ENCODE results near the gene C14orf132. TPM values are rescaled to one million over a fixed set of nuclear protein-coding genes. Genes with fewer than 3 reads are reported as not detected.
A peak's percentile ranks its signal among the peaks of the same experiment; 100 is the strongest.

C14orf132 gene
- total and polyA plus RNA-seq, 10 of the 15 experiments (the other 5 are each of a cell fraction or from before 2014, with no cell fraction given), result under 0.01 to 1.2 (median 0.03) TPM; not detected in 2

DNA sequence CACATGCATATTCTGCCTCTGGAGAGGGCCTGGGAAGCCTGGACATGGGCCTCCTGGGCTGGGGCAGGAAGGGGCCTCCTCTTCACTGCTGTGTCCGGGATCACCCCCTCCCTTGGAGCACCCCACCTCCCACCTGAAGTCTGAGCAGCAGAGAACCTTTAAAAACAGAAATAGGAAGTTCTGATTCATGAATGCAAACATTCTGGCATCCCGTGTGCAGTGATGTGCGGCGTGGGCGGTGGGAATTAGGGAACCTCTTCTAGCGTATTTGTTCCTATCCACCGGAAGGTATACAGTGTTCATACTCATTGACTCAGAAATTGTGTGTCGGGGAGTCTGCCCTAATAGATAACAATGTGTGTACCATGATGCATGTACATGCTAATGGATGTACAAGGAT, 46.2 kb downstream of the C14orf132 start:
- ATAC-seq (no peak), DNase-seq (ENCODE audit: low read depth, low spot score) (no peak), FAIRE-seq (no peak)
- in situ Hi-C loops (cut with MboI) (no loop called here), intact Hi-C loops (cut with micrococcal nuclease; ENCODE audit: unreplicated experiment) (no loop called here)
- Histone ChIP-seq H3K9me3 (replicated peaks; ENCODE audit: control insufficient read depth, insufficient read depth, low read length) (no peaks in the 10 kb centered on the region), H2AFZ (ENCODE audit: control insufficient read depth, low read depth, low read length) (no peak overlapping the region), H3K79me2 (ENCODE audit: control insufficient read depth, insufficient read depth, low read length) (no peaks in the 10 kb centered on the region), H3K4me2 (ENCODE audit: control insufficient read depth, insufficient read depth) (no peak overlapping the region), H3K4me1 (ENCODE audit: control insufficient read depth, insufficient read depth, low read length) (no peaks in the 10 kb centered on the region), H3K9ac (ENCODE audit: control insufficient read depth, insufficient read depth, low read length) (no peak overlapping the region), H3K36me3 (ENCODE audit: control insufficient read depth in 2 of 2, insufficient read depth in 2 of 2, low read length in 1 of 2) (no peaks in the 10 kb centered on the region), H3K27ac (ENCODE audit: control insufficient read depth, insufficient read depth) (no peak overlapping the region), H3K4me3 (no peak overlapping the region), H3K27me3 (replicated peaks in 1 of 2; ENCODE audit: control insufficient read depth in 2 of 2, insufficient read depth in 2 of 2, low read length in 1 of 2) (peaks cover 0 to 11% of the 10 kb centered on the region in 2 experiments; a peak in 2 of 4 replicates), H4K20me1 (ENCODE audit: control insufficient read depth, insufficient read depth) (no peaks in the 10 kb centered on the region)
- CTCF ChIA-PET, result no interaction called here
- BruUV-seq (replicated peaks), result no TSS peak
- SMC1A ChIA-PET (ENCODE audit: uncharacterized antibody, unreplicated experiment), result no interaction called here
- 2% methylated on average over 8 of the region's 8 CpGs for WGBS (ENCODE audit: insufficient coverage, insufficient replicate concordance, low lambda C conversion rate, missing lambda C conversion rate)
- RAD21 ChIA-PET (ENCODE audit: unreplicated experiment), result no interaction called here
- 0 out of 2 replicates have a peak, but pooled peaks have one; percentile 13 for TF ChIP-seq IKZF1 (conservative IDR thresholded peaks at IDR 0.05)
- TF ChIP-seq, protein P1, sequence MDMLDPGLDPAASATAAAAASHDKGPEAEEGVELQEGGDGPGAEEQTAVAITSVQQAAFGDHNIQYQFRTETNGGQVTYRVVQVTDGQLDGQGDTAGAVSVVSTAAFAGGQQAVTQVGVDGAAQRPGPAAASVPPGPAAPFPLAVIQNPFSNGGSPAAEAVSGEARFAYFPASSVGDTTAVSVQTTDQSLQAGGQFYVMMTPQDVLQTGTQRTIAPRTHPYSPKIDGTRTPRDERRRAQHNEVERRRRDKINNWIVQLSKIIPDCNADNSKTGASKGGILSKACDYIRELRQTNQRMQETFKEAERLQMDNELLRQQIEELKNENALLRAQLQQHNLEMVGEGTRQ (IDR thresholded peaks at IDR 0.05; ENCODE audit: borderline replicate concordance, low read depth, low read length), result no peak
- POLR2A ChIA-PET, result no interaction called here

DNA sequence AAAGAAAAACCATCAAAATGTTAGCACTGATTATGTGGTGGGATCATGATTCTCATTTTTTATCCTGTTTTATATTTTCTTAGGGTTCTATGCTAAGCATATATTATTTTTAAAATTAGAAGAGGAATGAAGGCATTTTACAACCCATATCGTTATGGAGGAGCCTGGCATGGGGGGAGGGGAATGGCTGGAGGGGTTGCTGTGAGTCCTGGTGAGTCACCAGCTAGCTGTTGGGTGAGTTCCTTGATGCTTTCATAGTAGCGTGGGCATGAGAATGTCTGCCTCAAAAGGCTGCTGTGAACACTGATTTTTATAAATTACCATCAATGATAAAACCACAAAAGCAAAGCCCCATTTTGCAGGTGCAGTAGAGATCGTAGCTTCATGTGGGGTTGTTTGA, 46.9 kb downstream of the C14orf132 start:
- no TSS peak for BruUV-seq (replicated peaks)
- no peak for ATAC-seq
- ChIA-PET POLR2A (no interaction called here), CTCF (interaction anchor here (0.6 to 1.5 kb wide), 2 partner anchors 8 to 244 kb away, joined by 3 to 4 read pairs; no protein-coding TSS in a partner anchor), SMC1A (ENCODE audit: uncharacterized antibody, unreplicated experiment) (interaction anchor here (2.4 kb wide), 1 partner anchor 13 kb away, joined by 9 read pairs; no protein-coding TSS in a partner anchor), RAD21 (ENCODE audit: unreplicated experiment) (no interaction called here)
- Histone ChIP-seq H3K79me2 (ENCODE audit: control insufficient read depth, insufficient read depth, low read length) (no peaks in the 10 kb centered on the region), H4K20me1 (ENCODE audit: control insufficient read depth, insufficient read depth) (no peaks in the 10 kb centered on the region), H3K36me3 (ENCODE audit: control insufficient read depth in 2 of 2, insufficient read depth in 2 of 2, low read length in 1 of 2) (no peaks in the 10 kb centered on the region), H2AFZ (ENCODE audit: control insufficient read depth, low read depth, low read length) (no peak overlapping the region), H3K27ac (ENCODE audit: control insufficient read depth, insufficient read depth) (no peak overlapping the region), H3K9ac (ENCODE audit: control insufficient read depth, insufficient read depth, low read length) (no peak overlapping the region), H3K9me3 (replicated peaks; ENCODE audit: control insufficient read depth, insufficient read depth, low read length) (no peaks in the 10 kb centered on the region), H3K27me3 (replicated peaks in 1 of 2; ENCODE audit: control insufficient read depth in 2 of 2, insufficient read depth in 2 of 2, low read length in 1 of 2) (peaks cover 0 to 11% of the 10 kb centered on the region in 2 experiments; a peak in 2 of 4 replicates), H3K4me2 (ENCODE audit: control insufficient read depth, insufficient read depth) (no peak overlapping the region), H3K4me1 (ENCODE audit: control insufficient read depth, insufficient read depth, low read length) (no peaks in the 10 kb centered on the region), H3K4me3 (no peak overlapping the region)
- intact Hi-C loops (cut with micrococcal nuclease; ENCODE audit: unreplicated experiment), result no loop called here
- WGBS (ENCODE audit: insufficient coverage, insufficient replicate concordance, low lambda C conversion rate, missing lambda C conversion rate), result 12% methylated on average over 3 of the region's 3 CpGs
- DNase-seq (ENCODE audit: low read depth, low spot score), result no peak
- TF ChIP-seq EZH2 (IDR thresholded peaks at IDR 0.05; ENCODE audit: borderline replicate concordance, control insufficient read depth, low read depth, low read length) (no peak), KLF5 (IDR thresholded peaks at IDR 0.05; ENCODE audit: partially characterized antibody) (no peak), TBL1XR1 (IDR thresholded peaks at IDR 0.05; ENCODE audit: low read depth, low read length) (no peak)
- TF ChIP-seq, protein P2, sequence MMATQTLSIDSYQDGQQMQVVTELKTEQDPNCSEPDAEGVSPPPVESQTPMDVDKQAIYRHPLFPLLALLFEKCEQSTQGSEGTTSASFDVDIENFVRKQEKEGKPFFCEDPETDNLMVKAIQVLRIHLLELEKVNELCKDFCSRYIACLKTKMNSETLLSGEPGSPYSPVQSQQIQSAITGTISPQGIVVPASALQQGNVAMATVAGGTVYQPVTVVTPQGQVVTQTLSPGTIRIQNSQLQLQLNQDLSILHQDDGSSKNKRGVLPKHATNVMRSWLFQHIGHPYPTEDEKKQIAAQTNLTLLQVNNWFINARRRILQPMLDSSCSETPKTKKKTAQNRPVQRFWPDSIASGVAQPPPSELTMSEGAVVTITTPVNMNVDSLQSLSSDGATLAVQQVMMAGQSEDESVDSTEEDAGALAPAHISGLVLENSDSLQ (IDR thresholded peaks at IDR 0.05), result no peak
- no peak for FAIRE-seq
- in situ Hi-C loops (cut with MboI), result no loop called here
